Loucy (cell line): ENCODE results near the gene SLC7A6OS.

Experiments
- EZH2phosphoT487 ChIP-seq: fragments of 200-600 bp; IDR thresholded peaks from 2 replicates; pipeline ENCODE4 v1.6.1; 2018; ENCODE audit warnings: antibody characterized with exemption, mild to moderate bottlenecking, moderate library complexity, borderline replicate concordance
- TF ChIP-seq, protein P1 (sequence below): fragments of 200-600 bp; sonication (generic); conservative IDR thresholded peaks from 2 replicates; pipeline ENCODE4 v1.5.1; 2014; ENCODE audit warnings: mild to moderate bottlenecking, antibody characterized with exemption, low read length

DNA sequence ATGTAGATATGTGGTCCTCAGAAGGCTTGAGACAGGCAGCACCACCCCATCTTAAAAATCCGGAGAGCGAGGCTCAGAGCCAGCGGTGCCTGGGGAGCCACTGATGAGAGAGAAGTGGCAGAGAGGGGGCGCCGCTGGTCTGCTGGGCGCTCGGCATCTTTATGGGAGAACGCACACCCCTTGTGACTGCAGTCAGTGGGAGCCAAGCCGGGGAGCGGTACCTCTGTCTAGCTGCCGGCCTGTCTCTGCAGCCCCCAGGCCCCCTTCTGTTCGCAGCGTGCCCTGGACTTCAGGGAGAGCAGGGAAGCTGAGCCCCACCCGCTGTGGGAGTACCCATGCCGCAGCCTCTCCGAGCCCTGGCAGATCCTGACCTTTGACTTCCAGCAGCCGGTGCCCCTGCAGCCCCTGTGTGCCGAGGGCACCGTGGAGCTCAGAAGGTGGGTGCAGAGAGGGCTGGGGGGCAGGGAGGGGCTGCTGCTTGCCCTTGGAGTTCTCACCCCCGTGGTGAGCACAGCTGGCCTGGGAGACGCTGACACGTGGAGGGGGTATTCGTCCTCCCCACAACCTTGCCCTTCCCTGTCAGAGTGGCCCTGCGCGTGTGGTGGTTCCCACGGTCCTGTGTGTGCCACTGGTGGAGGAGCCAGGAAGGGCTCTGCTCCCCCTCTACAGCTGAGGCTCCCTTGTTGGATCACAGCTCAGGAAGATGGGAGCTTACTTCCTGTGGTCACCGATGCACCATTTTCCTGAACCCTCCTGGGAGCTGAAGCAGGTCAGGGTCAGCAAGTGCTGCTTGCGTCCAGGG lies 44.9 kb upstream of the SLC7A6OS start:
- TF ChIP-seq, protein P1, sequence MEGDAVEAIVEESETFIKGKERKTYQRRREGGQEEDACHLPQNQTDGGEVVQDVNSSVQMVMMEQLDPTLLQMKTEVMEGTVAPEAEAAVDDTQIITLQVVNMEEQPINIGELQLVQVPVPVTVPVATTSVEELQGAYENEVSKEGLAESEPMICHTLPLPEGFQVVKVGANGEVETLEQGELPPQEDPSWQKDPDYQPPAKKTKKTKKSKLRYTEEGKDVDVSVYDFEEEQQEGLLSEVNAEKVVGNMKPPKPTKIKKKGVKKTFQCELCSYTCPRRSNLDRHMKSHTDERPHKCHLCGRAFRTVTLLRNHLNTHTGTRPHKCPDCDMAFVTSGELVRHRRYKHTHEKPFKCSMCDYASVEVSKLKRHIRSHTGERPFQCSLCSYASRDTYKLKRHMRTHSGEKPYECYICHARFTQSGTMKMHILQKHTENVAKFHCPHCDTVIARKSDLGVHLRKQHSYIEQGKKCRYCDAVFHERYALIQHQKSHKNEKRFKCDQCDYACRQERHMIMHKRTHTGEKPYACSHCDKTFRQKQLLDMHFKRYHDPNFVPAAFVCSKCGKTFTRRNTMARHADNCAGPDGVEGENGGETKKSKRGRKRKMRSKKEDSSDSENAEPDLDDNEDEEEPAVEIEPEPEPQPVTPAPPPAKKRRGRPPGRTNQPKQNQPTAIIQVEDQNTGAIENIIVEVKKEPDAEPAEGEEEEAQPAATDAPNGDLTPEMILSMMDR: peak; percentile 64
- no peak for TF ChIP-seq EZH2phosphoT487
